IMR-90 (cell line): ENCODE results near the gene LIMK2.

Experiments
- CEBPB ChIP-seq: IDR thresholded peaks from 2 replicates; pipeline ENCODE4 v1.6.1; 2012; ENCODE audit warnings: low read depth, low read length, improper control_type of control experiment
- CTCF ChIP-seq: conservative IDR thresholded peaks from 2 replicates; pipeline ENCODE4 v1.5.1; 2012; ENCODE audit warnings: mild to moderate bottlenecking, low read depth, low read length, improper control_type of control experiment
- POLR2A ChIP-seq: IDR thresholded peaks from 2 replicates; pipeline ENCODE4 v1.6.1; 2012; ENCODE audit warnings: mild to moderate bottlenecking, low read depth, low read length
- RAD21 ChIP-seq: IDR thresholded peaks from 2 replicates; pipeline ENCODE4 v1.6.1; 2012; ENCODE audit warnings: low read length, improper control_type of control experiment

GRCh38 chr22:31328544-31328960, 116.5 kb downstream of the LIMK2 start:
- TF ChIP-seq RAD21 (no peak), CEBPB (no peak), CTCF (no peak), POLR2A (no peak)
